Bronchial epithelial cell (primary cell): Measurements from ENCODE around the gene NOL4L. TPM values are rescaled to one million over a fixed set of nuclear protein-coding genes. Genes with fewer than 3 reads are reported as not detected.

Experiments used
- DNase-seq: peaks from one replicate; pipeline ENCODE4 v3.0.0-alpha.2; 2010; ENCODE audit warnings: low read depth
- FAIRE-seq: peaks from 2 replicates; lab custom pipeline; 2011; peaks lifted over from hg19 to GRCh38; lab: Jason Lieb, UNC
- H3K27me3 ChIP-seq: 2 replicates; pipeline ENCODE4 v1.5.1; 2011; ENCODE audit warnings: low read length; ENCODE audit not compliant: control insufficient read depth, insufficient read depth
- H3K36me3 ChIP-seq: 2 replicates; pipeline ENCODE4 v1.5.1; 2011; ENCODE audit warnings: low read length; ENCODE audit not compliant: control insufficient read depth, insufficient read depth
- H3K4me3 ChIP-seq: 2 replicates; pipeline ENCODE4 v1.5.1; 2011; ENCODE audit warnings: mild to moderate bottlenecking, low read depth, low read length, control low read depth
- total RNA-seq: library from RNA; depleted of rRNA; stranded (reverse); fragments of >200 nt; gene quantifications from 2 replicates; pipeline ENCODE4 v1.2.1, GENCODE V29; 2014
- TF ChIP-seq, protein P1 (sequence below): IDR thresholded peaks from 2 replicates; pipeline ENCODE4 v1.5.1; 2011; ENCODE audit warnings: mild to moderate bottlenecking, moderate library complexity, low read length, control low read depth, inconsistent platforms; ENCODE audit not compliant: insufficient read depth, severe bottlenecking

Gene NOL4L
- total RNA-seq, 1 donor from 2014 or later, result 1.8 TPM

- TF ChIP-seq, protein P1, sequence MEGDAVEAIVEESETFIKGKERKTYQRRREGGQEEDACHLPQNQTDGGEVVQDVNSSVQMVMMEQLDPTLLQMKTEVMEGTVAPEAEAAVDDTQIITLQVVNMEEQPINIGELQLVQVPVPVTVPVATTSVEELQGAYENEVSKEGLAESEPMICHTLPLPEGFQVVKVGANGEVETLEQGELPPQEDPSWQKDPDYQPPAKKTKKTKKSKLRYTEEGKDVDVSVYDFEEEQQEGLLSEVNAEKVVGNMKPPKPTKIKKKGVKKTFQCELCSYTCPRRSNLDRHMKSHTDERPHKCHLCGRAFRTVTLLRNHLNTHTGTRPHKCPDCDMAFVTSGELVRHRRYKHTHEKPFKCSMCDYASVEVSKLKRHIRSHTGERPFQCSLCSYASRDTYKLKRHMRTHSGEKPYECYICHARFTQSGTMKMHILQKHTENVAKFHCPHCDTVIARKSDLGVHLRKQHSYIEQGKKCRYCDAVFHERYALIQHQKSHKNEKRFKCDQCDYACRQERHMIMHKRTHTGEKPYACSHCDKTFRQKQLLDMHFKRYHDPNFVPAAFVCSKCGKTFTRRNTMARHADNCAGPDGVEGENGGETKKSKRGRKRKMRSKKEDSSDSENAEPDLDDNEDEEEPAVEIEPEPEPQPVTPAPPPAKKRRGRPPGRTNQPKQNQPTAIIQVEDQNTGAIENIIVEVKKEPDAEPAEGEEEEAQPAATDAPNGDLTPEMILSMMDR, result no peak
- Histone ChIP-seq H3K36me3 (peaks cover 4% of the 10 kb centered on the region), H3K4me3 (no peak overlapping the region), H3K27me3 (no peaks in the 10 kb centered on the region)
- DNase-seq, result peak; percentile 17
- FAIRE-seq, result no peak
These were observed 142.3 kb downstream of the NOL4L start for GRCh38 chr20:32442630-32443373.

- FAIRE-seq, result no peak
- TF ChIP-seq, protein P1, result no peak
- Histone ChIP-seq H3K27me3 (no peaks in the 10 kb centered on the region), H3K36me3 (peaks cover 6% of the 10 kb centered on the region), H3K4me3 (no peak overlapping the region)
- no peak for DNase-seq
These were observed 143.5 kb downstream of the NOL4L start for GRCh38 chr20:32441638-32442037.

- FAIRE-seq, result no peak
- no peak for DNase-seq
These were observed 144.4 kb downstream of the NOL4L start for GRCh38 chr20:32440758-32441078.

DNA sequence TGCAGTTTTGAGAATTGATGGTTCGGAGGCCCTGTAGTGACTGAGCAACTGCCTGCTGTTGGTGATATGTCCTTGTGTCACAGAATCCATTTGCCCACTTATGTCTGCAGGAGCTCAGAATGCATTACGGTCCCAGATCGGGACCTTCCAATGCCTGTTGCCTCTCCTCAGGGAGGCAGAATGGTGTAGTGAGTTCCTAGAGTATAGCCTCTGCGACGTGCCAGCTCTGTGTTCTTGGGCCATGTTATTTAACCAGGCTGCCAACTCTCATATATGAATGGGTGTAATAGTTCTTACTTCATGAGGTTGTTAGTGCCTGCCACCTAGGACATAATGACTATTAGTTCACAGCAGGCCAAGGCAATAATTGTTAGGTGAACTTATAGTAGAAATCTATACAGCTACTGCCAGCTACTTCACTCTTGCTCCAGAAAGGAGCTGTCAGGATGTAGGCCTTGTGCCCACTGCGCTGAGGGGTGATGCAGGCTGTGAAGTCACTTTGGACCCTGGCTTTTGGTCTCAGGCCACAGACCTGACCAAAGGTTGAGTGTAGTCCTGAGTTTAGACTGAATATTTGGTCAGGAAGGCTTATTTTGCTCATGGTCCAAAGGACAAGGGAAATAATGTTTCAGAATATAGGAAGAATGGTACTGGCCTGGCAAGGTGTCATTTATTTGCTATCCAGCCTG, 144.9 kb downstream of the NOL4L start:
- TF ChIP-seq, protein P1, result no peak
- Histone ChIP-seq H3K36me3 (peaks cover 10% of the 10 kb centered on the region), H3K4me3 (no peak overlapping the region), H3K27me3 (no peaks in the 10 kb centered on the region)
- FAIRE-seq, result no peak
- no peak for DNase-seq

More at GRCh38 chr20:32440758-32441078, 144.4 kb downstream of the NOL4L start:
- Histone ChIP-seq H3K27me3 (no peaks in the 10 kb centered on the region), H3K36me3 (peaks cover 5% of the 10 kb centered on the region), H3K4me3 (no peak overlapping the region)
- TF ChIP-seq, protein P1, result no peak

GRCh38 chr20:32439132-32439829, 145.9 kb downstream of the NOL4L start:
- TF ChIP-seq, protein P1, result no peak
- no peak for FAIRE-seq
- H3K36me3 ChIP-seq, result peaks cover 17% of the 10 kb centered on the region
- no peak for DNase-seq
- H3K27me3 ChIP-seq, result no peaks in the 10 kb centered on the region
- no peak overlapping the region for H3K4me3 ChIP-seq
